NT2/D1 (cell line): ENCODE data around the gene FRY.
"Not testable (repeated sequence)": the region's sequence is repeated elsewhere in the genome, so short reads cannot be mapped to it uniquely, and the experiment has no call there.

Experiments used
- DNase-seq: peaks from one replicate; pipeline ENCODE4 v3.0.0-alpha.2; 2011; ENCODE audit warnings: low read depth, low spot score
- H3K27me3 ChIP-seq: 2 replicates; pipeline ENCODE4 v1.6.0; 2011; ENCODE audit warnings: mild to moderate bottlenecking; ENCODE audit not compliant: insufficient read length, insufficient read depth
- H3K36me3 ChIP-seq: 2 replicates; pipeline ENCODE4 v1.6.1; 2011; ENCODE audit warnings: mild to moderate bottlenecking, low read length, mixed read lengths; ENCODE audit not compliant: insufficient read depth, insufficient read length
- H3K4me1 ChIP-seq: 2 replicates; pipeline ENCODE4 v1.5.1; 2011; ENCODE audit not compliant: insufficient read depth, insufficient read length
- H3K4me3 ChIP-seq: 2 replicates; pipeline ENCODE4 v1.5.1; 2011; ENCODE audit warnings: low read depth; ENCODE audit not compliant: insufficient read length
- H3K9ac ChIP-seq: 2 replicates; pipeline ENCODE4 v1.6.0; 2011; ENCODE audit warnings: low read depth; ENCODE audit not compliant: insufficient read length
- H3K9me3 ChIP-seq: 2 replicates; pipeline ENCODE4 v1.5.1; 2011; ENCODE audit warnings: mild to moderate bottlenecking, low read length; ENCODE audit not compliant: insufficient read depth
- SUZ12 ChIP-seq: IDR thresholded peaks from 2 replicates; pipeline ENCODE4 v1.6.1; 2011; ENCODE audit not compliant: insufficient read length, insufficient read depth; ENCODE audit errors: extremely low read depth
- YY1 ChIP-seq: IDR thresholded peaks from 2 replicates; pipeline ENCODE4 v1.6.1; 2011; ENCODE audit not compliant: insufficient read length, insufficient read depth
- ZNF274 ChIP-seq: IDR thresholded peaks from 2 replicates; pipeline ENCODE4 v1.6.1; 2011; ENCODE audit warnings: mild to moderate bottlenecking, low read depth, low read length

Gene FRY

GRCh38 chr13:32031025-32031814, at the start of gene FRY:
TSS of gene FRY (plus strand) at chr13:32031774. CDS start at chr13:32031796, 22 bp downstream.
- peak within 1 kb of the TSS; percentile 66 for H3K9ac ChIP-seq

GRCh38 chr13:31982124-31982523, 49.5 kb upstream of the FRY start:
- Histone ChIP-seq H3K4me1 (no peaks in the 10 kb centered on the region), H3K9me3 (no peaks in the 10 kb centered on the region; the same call in 1 of the 2 replicates), H3K4me3 (no peak overlapping the region), H3K36me3 (no peaks in the 10 kb centered on the region), H3K9ac (no peak overlapping the region), H3K27me3 (no peaks in the 10 kb centered on the region)
- no peak for TF ChIP-seq YY1
- TF ChIP-seq SUZ12, result no peak
- no peak for TF ChIP-seq ZNF274
- no peak for DNase-seq

More at GRCh38 chr13:32031025-32031814, at the start of gene FRY:
- DNase-seq, result peak; percentile 63
- Histone ChIP-seq H3K36me3 (no peaks in the 10 kb centered on the region), H3K4me1 (no peaks in the 10 kb centered on the region), H3K4me3 (peak within 1 kb of the TSS; percentile 54), H3K9me3 (no peaks in the 10 kb centered on the region), H3K27me3 (peaks cover 11% of the 10 kb centered on the region)
- no peak for TF ChIP-seq SUZ12
- TF ChIP-seq ZNF274, result no peak
- no peak for TF ChIP-seq YY1

GRCh38 chr13:31982540-31982939, 49.0 kb upstream of the FRY start:
- Histone ChIP-seq H3K27me3 (no peaks in the 10 kb centered on the region), H3K36me3 (no peaks in the 10 kb centered on the region), H3K9me3 (no peaks in the 10 kb centered on the region; the same call in 1 of the 2 replicates), H3K4me1 (no peaks in the 10 kb centered on the region), H3K4me3 (no peak overlapping the region), H3K9ac (no peak overlapping the region)
- DNase-seq, result no peak
- TF ChIP-seq ZNF274, result no peak
- no peak for TF ChIP-seq YY1
- TF ChIP-seq SUZ12, result no peak

- H3K9me3 ChIP-seq, H3K4me1 ChIP-seq, H3K27me3 ChIP-seq, H3K4me3 ChIP-seq, DNase-seq, H3K9ac ChIP-seq, H3K36me3 ChIP-seq: not testable (repeated sequence)
Measured at GRCh38 chr13:31983696-31984095, 47.9 kb upstream of the FRY start.

- H3K27me3 ChIP-seq, H3K9me3 ChIP-seq, DNase-seq, H3K36me3 ChIP-seq, H3K4me3 ChIP-seq, H3K4me1 ChIP-seq, H3K9ac ChIP-seq: not testable (repeated sequence)
Measured at GRCh38 chr13:31984388-31984787, 47.2 kb upstream of the FRY start.

GRCh38 chr13:31986676-31987470, 44.7 kb upstream of the FRY start:
- H3K9ac ChIP-seq, result no peak overlapping the region
- H3K4me3 ChIP-seq, result no peak overlapping the region
- no peak for TF ChIP-seq SUZ12
- no peak for TF ChIP-seq ZNF274
- TF ChIP-seq YY1, result no peak
- DNase-seq, result no peak
- H3K9me3 ChIP-seq, result no peaks in the 10 kb centered on the region; the same call in 1 of the 2 replicates
- H3K27me3 ChIP-seq, result no peaks in the 10 kb centered on the region
- H3K4me1 ChIP-seq, result no peaks in the 10 kb centered on the region
- H3K36me3 ChIP-seq, result no peaks in the 10 kb centered on the region

- Histone ChIP-seq H3K4me3 (no peak overlapping the region), H3K9ac (no peak overlapping the region), H3K4me1 (no peaks in the 10 kb centered on the region), H3K27me3 (no peaks in the 10 kb centered on the region), H3K9me3 (no peaks in the 10 kb centered on the region; the same call in 1 of the 2 replicates), H3K36me3 (no peaks in the 10 kb centered on the region)
- DNase-seq, result no peak
- no peak for TF ChIP-seq SUZ12
- no peak for TF ChIP-seq YY1
- no peak for TF ChIP-seq ZNF274
Measured at GRCh38 chr13:31987535-31988170, 43.9 kb upstream of the FRY start.

- not testable (repeated sequence) for H3K36me3 ChIP-seq, DNase-seq, H3K4me1 ChIP-seq, H3K9ac ChIP-seq, H3K27me3 ChIP-seq, H3K4me3 ChIP-seq, H3K9me3 ChIP-seq
Measured at GRCh38 chr13:31994367-31994766, 37.2 kb upstream of the FRY start.
